Adrenal gland (tissue), 5 donors: ENCODE results near the gene PTK6.

ENCODE experiments used
- CTCF ChIP-seq, 6 experiments: fragments of 450-650 bp in 4 of 6; fragments of 200-600 bp in 2 of 6; sonication (generic) in 1 of 6; IDR thresholded peaks; 1 replicate in 5 of 6; 2 replicates in 1 of 6; pipeline versions ENCODE4 v1.5.1 to v1.8.0; 2016 to 2021; ENCODE audit warnings: antibody characterized with exemption in 6 of 6, mild to moderate bottlenecking in 2 of 6, moderate library complexity in 1 of 6
- POLR2A ChIP-seq, 2 donors: fragments of 450-650 bp; IDR thresholded peaks; one replicate each; pipeline ENCODE4 v1.6.1; 2017; ENCODE audit warnings: antibody characterized with exemption in 2 of 2, mild to moderate bottlenecking in 2 of 2, moderate library complexity in 1 of 2
- donor health status: DM: no; HTN: no; CAD: no.

- TF ChIP-seq POLR2A (IDR thresholded peaks at IDR 0.05) (no peak), CTCF (IDR thresholded peaks at IDR 0.05) (no peak)
Measured at GRCh38 chr20:63533388-63533787, 3.8 kb downstream of the PTK6 start.
